Measurements from ENCODE around the gene MCM9. TPM values are rescaled to one million over a fixed set of nuclear protein-coding genes. Genes with fewer than 3 reads are reported as not detected.

MCM9 gene
- polyA plus RNA-seq, 2 donors, result 3.7 to 5.2 TPM

- Histone ChIP-seq H3K27me3 (ENCODE audit: control insufficient read depth in 1 of 2, insufficient read depth in 2 of 2, low read length in 2 of 2) (no peaks in the 10 kb centered on the region), H3K9me3 (ENCODE audit: control insufficient read depth in 2 of 2, insufficient read depth in 1 of 2, low read depth in 1 of 2, low read length in 1 of 2) (no peaks in the 10 kb centered on the region), H3K27ac (ENCODE audit: low read depth in 2 of 2, low read length in 1 of 2) (no peak overlapping the region), H3K36me3 (ENCODE audit: control insufficient read depth in 2 of 2, insufficient read depth in 2 of 2, low read length in 1 of 2) (peaks cover 12% of the 10 kb centered on the region in 2 donors), H3K4me1 (ENCODE audit: control insufficient read depth in 2 of 2, insufficient read depth in 2 of 2, low read length in 1 of 2) (no peaks in the 10 kb centered on the region), H3K4me3 (ENCODE audit: low read depth in 1 of 2, low read length in 2 of 2) (no peak overlapping the region)
- 93 to 95% methylated on average over 5 of the region's 5 CpGs for WGBS, 2 donors
These were observed 17.2 kb downstream of the MCM9 start for GRCh38 chr6:118917546-118918328.

DNA sequence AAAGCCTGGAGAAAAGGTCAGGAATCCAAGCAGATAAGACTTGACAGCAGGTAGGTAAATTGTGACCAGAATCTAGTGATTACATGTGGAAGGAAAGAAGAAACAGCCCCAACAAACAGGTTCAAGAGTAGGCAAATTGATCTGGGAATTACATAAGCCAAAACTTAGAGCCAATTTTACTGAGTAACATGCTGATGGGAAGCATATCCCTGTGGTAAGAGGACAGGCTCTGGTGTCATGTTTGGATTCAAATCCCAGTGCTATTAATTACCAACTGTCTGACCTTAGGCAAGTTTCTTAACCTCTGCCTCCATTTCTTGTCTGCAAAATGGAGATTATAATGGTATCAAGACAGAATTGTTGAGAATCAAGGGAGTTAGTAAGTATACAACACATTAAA is 20.4 kb downstream of the MCM9 start:
- Histone ChIP-seq H3K27me3 (ENCODE audit: control insufficient read depth in 1 of 2, insufficient read depth in 2 of 2, low read length in 2 of 2) (no peaks in the 10 kb centered on the region), H3K4me3 (ENCODE audit: low read depth in 1 of 2, low read length in 2 of 2) (no peak overlapping the region), H3K27ac (ENCODE audit: low read depth in 2 of 2, low read length in 1 of 2) (no peak overlapping the region), H3K9me3 (ENCODE audit: control insufficient read depth in 2 of 2, insufficient read depth in 1 of 2, low read depth in 1 of 2, low read length in 1 of 2) (no peaks in the 10 kb centered on the region), H3K4me1 (ENCODE audit: control insufficient read depth in 2 of 2, insufficient read depth in 2 of 2, low read length in 1 of 2) (no peaks in the 10 kb centered on the region), H3K36me3 (ENCODE audit: control insufficient read depth in 2 of 2, insufficient read depth in 2 of 2, low read length in 1 of 2) (peaks cover 5 to 7% of the 10 kb centered on the region in 2 donors)

DNA sequence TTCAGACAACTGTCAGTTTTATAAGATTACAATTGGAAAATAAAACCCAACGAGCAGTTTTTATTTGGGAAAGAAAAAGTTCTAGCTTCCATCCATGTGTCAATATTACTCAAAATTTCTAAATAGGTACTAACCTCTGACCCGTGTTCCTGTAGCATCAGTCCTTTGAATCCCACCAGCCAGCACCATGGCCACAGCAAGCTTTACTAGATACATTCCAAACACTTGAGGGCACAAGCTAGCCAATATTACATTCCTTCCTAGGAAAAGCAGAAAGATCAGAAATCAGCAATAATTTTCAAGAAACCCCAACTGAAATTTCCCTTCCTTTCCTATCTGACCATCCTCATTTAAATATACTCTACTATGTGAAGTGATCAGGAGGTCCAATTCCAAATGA is 21.8 kb downstream of the MCM9 start:
- Histone ChIP-seq H3K36me3 (ENCODE audit: control insufficient read depth in 2 of 2, insufficient read depth in 2 of 2, low read length in 1 of 2) (peaks cover 5 to 7% of the 10 kb centered on the region in 2 donors), H3K27ac (ENCODE audit: low read depth in 2 of 2, low read length in 1 of 2) (no peak overlapping the region), H3K4me3 (ENCODE audit: low read depth in 1 of 2, low read length in 2 of 2) (no peak overlapping the region), H3K9me3 (ENCODE audit: control insufficient read depth in 2 of 2, insufficient read depth in 1 of 2, low read depth in 1 of 2, low read length in 1 of 2) (no peaks in the 10 kb centered on the region), H3K4me1 (ENCODE audit: control insufficient read depth in 2 of 2, insufficient read depth in 2 of 2, low read length in 1 of 2) (no peaks in the 10 kb centered on the region), H3K27me3 (ENCODE audit: control insufficient read depth in 1 of 2, insufficient read depth in 2 of 2, low read length in 2 of 2) (no peaks in the 10 kb centered on the region)
- 76 to 78% methylated on average over 2 of the region's 2 CpGs for WGBS, 2 donors

- Histone ChIP-seq H3K4me1 (ENCODE audit: control insufficient read depth in 2 of 2, insufficient read depth in 2 of 2, low read length in 1 of 2) (no peaks in the 10 kb centered on the region), H3K27ac (ENCODE audit: low read depth in 2 of 2, low read length in 1 of 2) (no peak overlapping the region), H3K4me3 (ENCODE audit: low read depth in 1 of 2, low read length in 2 of 2) (no peak overlapping the region), H3K27me3 (ENCODE audit: control insufficient read depth in 1 of 2, insufficient read depth in 2 of 2, low read length in 2 of 2) (no peaks in the 10 kb centered on the region), H3K9me3 (ENCODE audit: control insufficient read depth in 2 of 2, insufficient read depth in 1 of 2, low read depth in 1 of 2, low read length in 1 of 2) (no peaks in the 10 kb centered on the region), H3K36me3 (ENCODE audit: control insufficient read depth in 2 of 2, insufficient read depth in 2 of 2, low read length in 1 of 2) (peaks cover 5 to 7% of the 10 kb centered on the region in 2 donors)
- WGBS, 2 donors, result 86 to 90% methylated on average over 5 of the region's 5 CpGs
These were observed 22.3 kb downstream of the MCM9 start for GRCh38 chr6:118912646-118913045.

- H3K27me3 ChIP-seq (ENCODE audit: control insufficient read depth in 1 of 2, insufficient read depth in 2 of 2, low read length in 2 of 2), result no peaks in the 10 kb centered on the region
- H3K36me3 ChIP-seq (ENCODE audit: control insufficient read depth in 2 of 2, insufficient read depth in 2 of 2, low read length in 1 of 2), result peaks cover 2 to 9% of the 10 kb centered on the region in 2 donors
- H3K4me1 ChIP-seq (ENCODE audit: control insufficient read depth in 2 of 2, insufficient read depth in 2 of 2, low read length in 1 of 2), result no peaks in the 10 kb centered on the region
- H3K9me3 ChIP-seq (ENCODE audit: control insufficient read depth in 2 of 2, insufficient read depth in 1 of 2, low read depth in 1 of 2, low read length in 1 of 2), result no peaks in the 10 kb centered on the region
- WGBS, 2 donors, result 56 to 79% methylated on average over 1 of the region's 1 CpG
- H3K4me3 ChIP-seq (ENCODE audit: low read depth in 1 of 2, low read length in 2 of 2), result no peak overlapping the region
- H3K27ac ChIP-seq (ENCODE audit: low read depth in 2 of 2, low read length in 1 of 2), result no peak overlapping the region
These were observed 26.5 kb downstream of the MCM9 start for GRCh38 chr6:118908441-118908840.

GRCh38 chr6:118905851-118906250 is 29.1 kb downstream of the MCM9 start:
- 84 to 94% methylated on average over 4 of the region's 4 CpGs for WGBS, 2 donors
- H3K4me1 ChIP-seq (ENCODE audit: control insufficient read depth in 2 of 2, insufficient read depth in 2 of 2, low read length in 1 of 2), result no peaks in the 10 kb centered on the region

DNA sequence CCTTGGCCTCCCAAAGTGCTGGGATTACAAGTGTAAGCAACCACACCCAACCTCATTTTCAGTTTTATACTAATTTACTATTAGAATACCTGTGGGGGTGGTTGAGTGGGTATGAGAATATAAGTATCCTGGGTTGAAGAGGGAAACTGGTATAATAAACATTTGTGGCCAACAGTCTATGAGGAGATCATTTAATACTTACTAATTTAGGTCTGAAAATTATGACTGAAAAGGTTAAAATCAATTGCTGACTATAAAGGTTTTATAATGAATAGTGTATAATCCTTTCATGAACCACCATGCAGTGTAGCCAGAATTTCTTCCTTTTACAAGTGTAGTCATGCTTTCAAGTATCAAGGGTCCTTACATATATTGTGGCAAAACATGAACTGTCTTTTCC is 29.9 kb downstream of the MCM9 start:
- peaks cover 0 to 6% of the 10 kb centered on the region in 2 donors for H3K36me3 ChIP-seq (ENCODE audit: control insufficient read depth in 2 of 2, insufficient read depth in 2 of 2, low read length in 1 of 2)
- H3K4me1 ChIP-seq (ENCODE audit: control insufficient read depth in 2 of 2, insufficient read depth in 2 of 2, low read length in 1 of 2), result no peaks in the 10 kb centered on the region
- H3K27me3 ChIP-seq (ENCODE audit: control insufficient read depth in 1 of 2, insufficient read depth in 2 of 2, low read length in 2 of 2), result no peaks in the 10 kb centered on the region

More at GRCh38 chr6:118905851-118906250, 29.1 kb downstream of the MCM9 start:
- Histone ChIP-seq H3K36me3 (ENCODE audit: control insufficient read depth in 2 of 2, insufficient read depth in 2 of 2, low read length in 1 of 2) (peaks cover 0 to 6% of the 10 kb centered on the region in 2 donors), H3K9me3 (ENCODE audit: control insufficient read depth in 2 of 2, insufficient read depth in 1 of 2, low read depth in 1 of 2, low read length in 1 of 2) (no peaks in the 10 kb centered on the region), H3K27me3 (ENCODE audit: control insufficient read depth in 1 of 2, insufficient read depth in 2 of 2, low read length in 2 of 2) (no peaks in the 10 kb centered on the region), H3K4me3 (ENCODE audit: low read depth in 1 of 2, low read length in 2 of 2) (no peak overlapping the region), H3K27ac (ENCODE audit: low read depth in 2 of 2, low read length in 1 of 2) (peak overlapping the region in 1 of 2 donors; percentile 22)

DNA sequence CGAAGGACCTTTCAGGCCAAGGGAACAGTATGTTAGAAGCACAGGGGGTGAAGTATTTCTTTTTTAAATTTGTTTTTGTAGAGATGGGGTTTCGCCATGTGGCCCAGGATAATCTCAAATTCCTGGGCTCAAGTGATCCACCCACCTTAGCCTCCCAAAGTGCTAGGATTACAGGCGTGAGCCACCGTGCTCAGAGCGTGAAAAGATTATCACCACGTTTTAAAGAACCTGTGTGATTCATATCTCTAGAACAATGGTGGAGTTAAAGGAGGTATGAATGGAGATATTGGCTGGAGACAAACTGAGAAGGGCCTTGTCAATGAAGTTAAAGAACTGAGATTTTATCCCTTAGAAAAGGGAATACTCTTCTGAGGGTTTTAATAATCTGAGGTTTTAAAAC is 31.3 kb downstream of the MCM9 start:
- Histone ChIP-seq H3K36me3 (ENCODE audit: control insufficient read depth in 2 of 2, insufficient read depth in 2 of 2, low read length in 1 of 2) (peaks cover 0 to 6% of the 10 kb centered on the region in 2 donors), H3K4me1 (ENCODE audit: control insufficient read depth in 2 of 2, insufficient read depth in 2 of 2, low read length in 1 of 2) (no peaks in the 10 kb centered on the region)
- 73 to 81% methylated on average over 6 of the region's 6 CpGs for WGBS, 2 donors

More for the DNA sequence above, 29.9 kb downstream of the MCM9 start:
- Histone ChIP-seq H3K27ac (ENCODE audit: low read depth in 2 of 2, low read length in 1 of 2) (no peak overlapping the region), H3K4me3 (ENCODE audit: low read depth in 1 of 2, low read length in 2 of 2) (no peak overlapping the region), H3K9me3 (ENCODE audit: control insufficient read depth in 2 of 2, insufficient read depth in 1 of 2, low read depth in 1 of 2, low read length in 1 of 2) (no peaks in the 10 kb centered on the region)

GRCh38 chr6:118903138-118903537 is 31.8 kb downstream of the MCM9 start:
- Histone ChIP-seq H3K4me1 (ENCODE audit: control insufficient read depth in 2 of 2, insufficient read depth in 2 of 2, low read length in 1 of 2) (no peaks in the 10 kb centered on the region), H3K27ac (ENCODE audit: low read depth in 2 of 2, low read length in 1 of 2) (no peak overlapping the region), H3K27me3 (ENCODE audit: control insufficient read depth in 1 of 2, insufficient read depth in 2 of 2, low read length in 2 of 2) (no peaks in the 10 kb centered on the region), H3K4me3 (ENCODE audit: low read depth in 1 of 2, low read length in 2 of 2) (no peak overlapping the region), H3K9me3 (ENCODE audit: control insufficient read depth in 2 of 2, insufficient read depth in 1 of 2, low read depth in 1 of 2, low read length in 1 of 2) (no peaks in the 10 kb centered on the region), H3K36me3 (ENCODE audit: control insufficient read depth in 2 of 2, insufficient read depth in 2 of 2, low read length in 1 of 2) (peaks cover 0 to 6% of the 10 kb centered on the region in 2 donors)
- 34 to 35% methylated on average over 2 of the region's 2 CpGs for WGBS, 2 donors

More for the DNA sequence above, 31.3 kb downstream of the MCM9 start:
- no peak overlapping the region for H3K27ac ChIP-seq (ENCODE audit: low read depth in 2 of 2, low read length in 1 of 2)
- H3K9me3 ChIP-seq (ENCODE audit: control insufficient read depth in 2 of 2, insufficient read depth in 1 of 2, low read depth in 1 of 2, low read length in 1 of 2), result no peaks in the 10 kb centered on the region
- H3K27me3 ChIP-seq (ENCODE audit: control insufficient read depth in 1 of 2, insufficient read depth in 2 of 2, low read length in 2 of 2), result no peaks in the 10 kb centered on the region
- no peak overlapping the region for H3K4me3 ChIP-seq (ENCODE audit: low read depth in 1 of 2, low read length in 2 of 2)

GRCh38 chr6:118902726-118903125 is 32.2 kb downstream of the MCM9 start:
- H3K4me1 ChIP-seq (ENCODE audit: control insufficient read depth in 2 of 2, insufficient read depth in 2 of 2, low read length in 1 of 2), result no peaks in the 10 kb centered on the region
- no peaks in the 10 kb centered on the region for H3K27me3 ChIP-seq (ENCODE audit: control insufficient read depth in 1 of 2, insufficient read depth in 2 of 2, low read length in 2 of 2)
- no peaks in the 10 kb centered on the region for H3K9me3 ChIP-seq (ENCODE audit: control insufficient read depth in 2 of 2, insufficient read depth in 1 of 2, low read depth in 1 of 2, low read length in 1 of 2)
- no peak overlapping the region for H3K4me3 ChIP-seq (ENCODE audit: low read depth in 1 of 2, low read length in 2 of 2)
- H3K27ac ChIP-seq (ENCODE audit: low read depth in 2 of 2, low read length in 1 of 2), result no peak overlapping the region
- H3K36me3 ChIP-seq (ENCODE audit: control insufficient read depth in 2 of 2, insufficient read depth in 2 of 2, low read length in 1 of 2), result peaks cover 0 to 6% of the 10 kb centered on the region in 2 donors

All from esophagus (tissue), 2 donors.